Neural crest cell (in vitro differentiated cells): ENCODE data around the gene SMIM26. TPM values are rescaled to one million over a fixed set of nuclear protein-coding genes. Genes with fewer than 3 reads are reported as not detected.

Experiments
- DNase-seq: peaks from one replicate; pipeline ENCODE4 v3.0.0; 2021; ENCODE audit warnings: low read depth, mixed read lengths, low spot score
- H3K27ac Mint-ChIP-seq: one replicate; pipeline ENCODE4 v1.8.0; 2021; ENCODE audit warnings: mild to moderate bottlenecking, mixed read lengths; ENCODE audit not compliant: unreplicated experiment
- H3K27me3 Mint-ChIP-seq: 2 replicates; pipeline ENCODE4 v1.8.0; 2021; ENCODE audit warnings: low read depth, mild to moderate bottlenecking, mixed read lengths
- H3K36me3 Mint-ChIP-seq: 2 replicates; pipeline ENCODE4 v1.8.0; 2021; ENCODE audit warnings: low read depth, mild to moderate bottlenecking, mixed read lengths
- H3K4me1 Mint-ChIP-seq: 2 replicates; pipeline ENCODE4 v1.8.0; 2021; ENCODE audit warnings: mixed read lengths
- H3K4me3 Mint-ChIP-seq: one replicate; pipeline ENCODE4 v1.8.0; 2021; ENCODE audit warnings: mild to moderate bottlenecking, mixed read lengths
- H3K9me3 Mint-ChIP-seq: 2 replicates; pipeline ENCODE4 v1.8.0; 2021; ENCODE audit warnings: mixed read lengths
- total RNA-seq: library from RNA; stranded (reverse); gene quantifications from 2 replicates; pipeline ENCODE4 v1.2.1, GENCODE V29; 2021
- TF ChIP-seq, protein P1 (sequence below): fragments of 200-600 bp; sonication (generic); conservative IDR thresholded peaks from 2 replicates; pipeline ENCODE4 v1.5.0; 2021; ENCODE audit warnings: antibody characterized with exemption, mild to moderate bottlenecking

SMIM26 gene
- total RNA-seq, 1 donor from 2014 or later = 65.4 TPM

DNA sequence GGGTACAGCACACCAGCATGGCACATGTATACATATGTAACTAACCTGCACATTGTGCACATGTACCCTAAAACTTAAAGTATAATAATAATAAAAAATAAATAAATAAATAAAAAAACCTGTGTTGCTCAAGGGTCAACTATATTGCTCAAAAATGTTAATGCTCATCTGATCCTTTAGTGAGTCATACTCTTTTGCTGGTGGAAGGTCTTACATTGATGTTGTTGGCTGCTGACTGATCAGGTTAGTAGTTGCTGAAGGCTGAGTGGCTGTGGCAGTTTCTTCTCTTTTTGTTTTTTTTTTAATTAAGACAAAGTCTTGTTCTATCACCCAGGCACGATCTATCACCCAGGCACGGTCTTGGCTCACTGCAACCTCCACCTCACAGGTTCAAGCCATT lies 29.6 kb upstream of the SMIM26 start:
- Mint-ChIP-seq H3K9me3 (no peaks in the 10 kb centered on the region), H3K27me3 (no peaks in the 10 kb centered on the region), H3K4me1 (no peaks in the 10 kb centered on the region), H3K27ac (no peak overlapping the region), H3K4me3 (no peak overlapping the region), H3K36me3 (peaks cover 29% of the 10 kb centered on the region)
- no peak for DNase-seq
- TF ChIP-seq, protein P1, sequence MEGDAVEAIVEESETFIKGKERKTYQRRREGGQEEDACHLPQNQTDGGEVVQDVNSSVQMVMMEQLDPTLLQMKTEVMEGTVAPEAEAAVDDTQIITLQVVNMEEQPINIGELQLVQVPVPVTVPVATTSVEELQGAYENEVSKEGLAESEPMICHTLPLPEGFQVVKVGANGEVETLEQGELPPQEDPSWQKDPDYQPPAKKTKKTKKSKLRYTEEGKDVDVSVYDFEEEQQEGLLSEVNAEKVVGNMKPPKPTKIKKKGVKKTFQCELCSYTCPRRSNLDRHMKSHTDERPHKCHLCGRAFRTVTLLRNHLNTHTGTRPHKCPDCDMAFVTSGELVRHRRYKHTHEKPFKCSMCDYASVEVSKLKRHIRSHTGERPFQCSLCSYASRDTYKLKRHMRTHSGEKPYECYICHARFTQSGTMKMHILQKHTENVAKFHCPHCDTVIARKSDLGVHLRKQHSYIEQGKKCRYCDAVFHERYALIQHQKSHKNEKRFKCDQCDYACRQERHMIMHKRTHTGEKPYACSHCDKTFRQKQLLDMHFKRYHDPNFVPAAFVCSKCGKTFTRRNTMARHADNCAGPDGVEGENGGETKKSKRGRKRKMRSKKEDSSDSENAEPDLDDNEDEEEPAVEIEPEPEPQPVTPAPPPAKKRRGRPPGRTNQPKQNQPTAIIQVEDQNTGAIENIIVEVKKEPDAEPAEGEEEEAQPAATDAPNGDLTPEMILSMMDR = no peak

DNA sequence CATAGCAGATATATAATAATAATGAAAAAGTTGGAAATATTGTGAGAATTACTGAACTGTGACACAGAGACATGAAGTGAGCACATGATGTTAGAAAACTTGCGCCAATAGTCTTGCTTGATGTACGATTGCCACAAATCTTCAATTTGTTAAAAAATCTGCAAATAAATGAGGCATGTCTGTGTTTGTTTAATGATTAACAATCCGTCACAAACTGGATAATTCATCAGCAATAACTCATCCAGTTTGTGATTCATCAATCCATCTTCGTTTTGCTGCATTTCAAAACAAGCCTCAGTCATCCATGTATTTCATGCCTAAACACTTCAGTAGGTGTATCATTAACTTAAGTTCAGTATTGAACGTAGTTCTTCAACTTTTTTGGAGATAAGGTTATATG lies 25.5 kb upstream of the SMIM26 start:
- Mint-ChIP-seq H3K27me3 (no peaks in the 10 kb centered on the region), H3K36me3 (peaks cover 20% of the 10 kb centered on the region), H3K4me1 (no peaks in the 10 kb centered on the region), H3K4me3 (no peak overlapping the region), H3K9me3 (no peaks in the 10 kb centered on the region), H3K27ac (no peak overlapping the region)
- TF ChIP-seq, protein P1 = no peak
- DNase-seq = no peak

DNA sequence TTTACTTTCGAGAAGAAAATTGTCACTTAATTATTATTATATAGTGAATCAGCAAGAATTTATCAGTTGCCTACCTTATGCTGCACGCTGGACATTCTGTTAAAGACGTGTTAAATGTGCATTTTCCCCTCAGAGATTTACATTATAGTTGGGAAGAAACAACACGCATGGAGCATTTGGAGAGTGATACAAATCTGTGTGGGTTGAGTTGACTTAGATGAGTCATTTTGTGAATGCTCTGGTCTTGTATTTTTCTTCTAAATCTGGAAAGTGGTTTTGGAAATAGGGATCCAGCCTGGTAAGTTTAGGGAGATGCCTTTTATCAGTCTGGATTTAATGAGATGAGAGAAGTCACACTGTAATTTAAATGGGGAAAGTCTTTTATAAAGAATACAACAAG lies 24.0 kb upstream of the SMIM26 start:
- Mint-ChIP-seq H3K4me1 (no peaks in the 10 kb centered on the region), H3K36me3 (peaks cover 14% of the 10 kb centered on the region), H3K4me3 (no peak overlapping the region), H3K9me3 (no peaks in the 10 kb centered on the region), H3K27ac (no peak overlapping the region), H3K27me3 (no peaks in the 10 kb centered on the region)
- TF ChIP-seq, protein P1 = no peak
- no peak for DNase-seq

DNA sequence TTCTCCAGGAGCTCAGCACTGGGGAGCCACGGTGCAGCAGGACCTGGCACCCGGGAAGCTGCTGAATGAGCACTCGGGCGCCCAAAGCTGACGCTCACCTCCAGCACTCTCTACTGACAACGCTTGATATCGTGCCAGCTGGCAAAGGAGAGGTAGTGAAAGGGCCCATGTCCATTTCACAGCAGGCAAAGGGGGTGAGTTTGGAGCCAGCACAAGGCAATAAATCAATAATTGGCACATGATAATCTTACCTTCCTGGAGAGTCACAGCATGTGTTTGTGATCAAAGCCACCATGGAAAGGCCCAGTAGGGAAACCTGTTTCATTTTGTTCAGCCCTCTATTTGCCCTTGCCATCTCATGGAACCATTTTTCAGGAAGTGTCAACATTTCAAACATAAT lies 23.3 kb upstream of the SMIM26 start:
- Mint-ChIP-seq H3K4me1 (no peaks in the 10 kb centered on the region), H3K27ac (no peak overlapping the region), H3K4me3 (no peak overlapping the region), H3K27me3 (no peaks in the 10 kb centered on the region), H3K9me3 (no peaks in the 10 kb centered on the region), H3K36me3 (peaks cover 14% of the 10 kb centered on the region)
- DNase-seq = no peak
- TF ChIP-seq, protein P1 = no peak

DNA sequence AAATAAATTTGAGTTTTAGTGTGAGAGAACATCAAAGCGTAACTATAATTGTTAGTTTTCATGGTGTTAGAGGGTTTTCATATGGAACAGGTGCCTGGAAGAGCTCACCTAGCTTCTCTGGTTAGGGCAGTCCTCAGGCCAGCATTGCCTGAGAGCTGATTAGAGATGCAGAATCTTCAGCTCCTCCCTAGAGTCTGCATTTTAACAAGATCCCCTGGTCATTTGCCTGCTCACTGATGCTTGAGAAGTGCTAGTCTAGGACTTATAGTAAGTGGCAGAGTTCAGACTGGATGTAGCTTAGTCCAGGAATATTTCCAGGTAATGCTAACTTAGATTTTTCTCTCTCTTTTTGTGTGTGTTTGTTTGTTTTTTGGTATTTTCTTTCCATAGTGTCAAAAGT lies 21.7 kb upstream of the SMIM26 start:
- DNase-seq = no peak
- Mint-ChIP-seq H3K4me3 (no peak overlapping the region), H3K4me1 (no peaks in the 10 kb centered on the region)

More for the DNA sequence above, 21.7 kb upstream of the SMIM26 start:
- TF ChIP-seq, protein P1 = no peak
- peaks cover 8% of the 10 kb centered on the region for H3K36me3 Mint-ChIP-seq
- H3K27me3 Mint-ChIP-seq = no peaks in the 10 kb centered on the region
- H3K9me3 Mint-ChIP-seq = no peaks in the 10 kb centered on the region
- no peak overlapping the region for H3K27ac Mint-ChIP-seq
